Amniotic epithelial cell (primary cell): ENCODE results near the gene SDF4.

ENCODE experiments used
- DNase-seq: peaks from one replicate; pipeline ENCODE4 v3.0.0-alpha.2; 2010; ENCODE audit warnings: low read depth

SDF4 gene

GRCh38 chr1:1242461-1243265 is 10.9 kb upstream of the SDF4 start:
- DNase-seq: no peak

GRCh38 chr1:1241588-1242219 is 9.9 kb upstream of the SDF4 start:
- no peak for DNase-seq

- DNase-seq: peak; percentile 21
Measured at GRCh38 chr1:1240822-1241587, 9.2 kb upstream of the SDF4 start.

GRCh38 chr1:1240348-1240732 is 8.5 kb upstream of the SDF4 start:
- DNase-seq: no peak

GRCh38 chr1:1239614-1240347 is 8.0 kb upstream of the SDF4 start:
- DNase-seq: no peak

- DNase-seq: no peak
Measured at GRCh38 chr1:1239227-1239613, 7.4 kb upstream of the SDF4 start.

GRCh38 chr1:1238702-1239178 is 6.9 kb upstream of the SDF4 start:
- DNase-seq: no peak

- DNase-seq: no peak
Measured at GRCh38 chr1:1237874-1238701, 6.3 kb upstream of the SDF4 start.

GRCh38 chr1:1236945-1237873 is 5.4 kb upstream of the SDF4 start:
- no peak for DNase-seq

- no peak for DNase-seq
Measured at GRCh38 chr1:1236176-1236763, 4.5 kb upstream of the SDF4 start.

- no peak for DNase-seq
Measured at GRCh38 chr1:1235016-1235744, 3.4 kb upstream of the SDF4 start.

- DNase-seq: no peak
Measured at GRCh38 chr1:1234180-1234808, 2.5 kb upstream of the SDF4 start.

- DNase-seq: no peak
Measured at GRCh38 chr1:1233567-1233892, 1.7 kb upstream of the SDF4 start.

- DNase-seq: no peak
Measured at GRCh38 chr1:1232796-1233566, 1.2 kb upstream of the SDF4 start.

GRCh38 chr1:1232208-1232795 is 501 bp upstream of the SDF4 start, which contains the start of gene B3GALT6:
Gene B3GALT6 (plus strand): TSS chr1:1232237. CDS start chr1:1232279, 42 bp downstream.
- no peak for DNase-seq

- DNase-seq: peak; percentile 66
Measured at GRCh38 chr1:1230656-1231399, 973 bp downstream of the SDF4 start.

- DNase-seq: no peak
Measured at GRCh38 chr1:1229770-1230169, 2.0 kb downstream of the SDF4 start.
